T47D (cell line): ENCODE data around the gene GRN.

Experiments
- DNase-seq, 2 experiments: peaks; one replicate each; pipeline versions ENCODE4 v3.0.0 to v3.0.0-alpha.2; 2011 to 2012; ENCODE audit warnings: low read depth in 1 of 2, low spot score in 1 of 2
- JUND ChIP-seq: IDR thresholded peaks from 2 replicates; pipeline ENCODE4 v1.6.1; 2012; ENCODE audit warnings: low read depth
- in situ Hi-C: cut with HindIII; loops from 2 replicates; pipeline ENCODE4 v1.10.0; 2016; ENCODE audit warnings: low sequenced_read_pairs, low pct_unique_long_range_greater_than_20kb

GRN gene

DNA sequence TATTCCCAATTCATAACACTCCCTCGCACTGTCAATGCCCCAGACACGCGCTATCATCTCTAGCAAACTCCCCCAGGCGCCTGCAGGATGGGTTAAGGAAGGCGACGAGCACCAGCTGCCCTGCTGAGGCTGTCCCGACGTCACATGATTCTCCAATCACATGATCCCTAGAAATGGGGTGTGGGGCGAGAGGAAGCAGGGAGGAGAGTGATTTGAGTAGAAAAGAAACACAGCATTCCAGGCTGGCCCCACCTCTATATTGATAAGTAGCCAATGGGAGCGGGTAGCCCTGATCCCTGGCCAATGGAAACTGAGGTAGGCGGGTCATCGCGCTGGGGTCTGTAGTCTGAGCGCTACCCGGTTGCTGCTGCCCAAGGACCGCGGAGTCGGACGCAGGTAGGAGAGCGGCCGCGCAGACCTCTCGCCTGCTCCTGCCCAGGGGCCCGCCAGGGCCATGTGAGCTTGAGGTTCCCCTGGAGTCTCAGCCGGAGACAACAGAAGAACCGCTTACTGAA lies at the start of gene GRN:
GRN (plus strand) TSS at position 364 of the 515 bp plus-strand sequence. CDS start 3,863 bp downstream, outside the sequence.
- peak; percentile 100 for DNase-seq
- TF ChIP-seq JUND: no peak
- in situ Hi-C loops: no loop called here

DNA sequence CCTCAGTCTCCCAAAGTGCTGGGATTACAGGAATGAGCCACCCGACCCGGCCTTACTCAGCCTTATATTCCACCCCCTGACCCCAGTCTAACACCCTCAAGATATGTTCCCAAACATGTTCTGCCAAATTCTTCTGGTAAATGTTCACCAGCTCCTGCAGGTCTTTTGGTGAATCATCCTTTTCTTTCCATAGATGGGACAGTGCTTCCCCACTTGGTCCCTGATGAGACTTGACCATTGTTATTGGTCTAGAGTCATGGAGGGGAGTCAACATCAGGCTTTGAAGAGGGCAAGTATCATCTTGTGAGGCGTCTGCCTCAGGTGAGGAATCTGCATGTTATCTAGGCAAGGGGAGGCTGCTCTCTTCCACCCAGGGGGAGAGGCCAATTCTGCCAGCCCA lies 47.1 kb upstream of the GRN start:
- in situ Hi-C loops: no loop called here
- no peak for DNase-seq
- no peak for TF ChIP-seq JUND

DNA sequence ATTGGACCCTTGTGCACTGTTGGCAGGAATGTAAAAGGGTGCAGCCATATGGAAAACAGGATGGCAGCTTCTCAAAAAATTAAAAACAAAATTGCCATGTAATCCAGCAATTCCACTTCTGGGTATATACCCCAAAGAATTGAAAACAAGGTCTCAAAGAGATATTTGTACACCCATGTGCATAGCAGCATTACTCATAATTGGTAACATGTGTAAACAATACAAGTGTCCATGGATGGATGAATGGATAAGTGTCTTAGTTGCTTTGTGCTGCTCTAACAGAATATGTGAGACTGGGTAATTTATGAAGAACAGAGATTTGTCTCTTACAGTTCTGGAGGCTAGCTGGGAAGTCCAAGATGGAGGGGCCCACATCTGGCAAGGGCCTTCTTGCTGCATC lies 40.5 kb upstream of the GRN start:
- in situ Hi-C loops: no loop called here
- no peak for TF ChIP-seq JUND
- DNase-seq: no peak

DNA sequence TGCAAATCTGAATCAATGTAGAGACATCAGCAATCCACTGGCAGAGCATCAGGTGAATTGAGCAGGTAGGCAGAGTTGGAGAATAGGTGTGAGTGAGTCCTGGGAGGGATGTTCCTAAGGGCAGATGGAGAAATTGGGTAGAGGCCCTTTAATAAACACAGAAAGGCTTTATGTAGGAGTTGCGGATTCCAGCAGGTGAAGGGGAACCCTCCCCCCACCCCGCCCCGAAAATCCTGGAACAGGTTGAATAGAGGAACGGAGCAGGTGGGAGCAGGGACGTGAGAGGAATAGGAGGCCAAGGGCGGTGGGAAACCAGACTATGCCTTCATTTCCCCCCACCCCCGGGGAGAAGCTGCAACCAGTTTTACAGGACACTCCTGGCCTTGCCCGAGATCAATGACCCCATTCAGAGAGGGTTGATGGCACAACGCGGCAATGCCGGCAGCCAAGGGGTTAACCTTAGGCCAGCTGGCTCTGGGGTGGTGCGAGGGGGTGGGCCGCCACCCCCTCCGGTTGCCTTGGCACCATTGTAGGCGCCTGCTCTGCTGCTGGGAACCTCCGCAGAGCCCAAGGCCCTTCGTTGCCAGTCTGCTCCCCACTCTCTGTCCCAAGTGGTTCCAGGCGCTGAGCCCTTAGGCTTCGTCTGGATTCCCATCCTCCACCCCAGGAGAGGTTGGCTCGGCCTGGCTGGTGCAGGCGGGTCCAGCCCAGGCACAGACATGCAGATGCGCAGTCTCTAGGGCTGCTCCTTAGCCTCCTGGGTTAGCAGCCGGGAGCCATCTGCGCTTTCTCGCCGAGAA lies 37.5 kb upstream of the GRN start:
- DNase-seq: peak; percentile 73 to 89
- TF ChIP-seq JUND: no peak
- in situ Hi-C loops: no loop called here

DNA sequence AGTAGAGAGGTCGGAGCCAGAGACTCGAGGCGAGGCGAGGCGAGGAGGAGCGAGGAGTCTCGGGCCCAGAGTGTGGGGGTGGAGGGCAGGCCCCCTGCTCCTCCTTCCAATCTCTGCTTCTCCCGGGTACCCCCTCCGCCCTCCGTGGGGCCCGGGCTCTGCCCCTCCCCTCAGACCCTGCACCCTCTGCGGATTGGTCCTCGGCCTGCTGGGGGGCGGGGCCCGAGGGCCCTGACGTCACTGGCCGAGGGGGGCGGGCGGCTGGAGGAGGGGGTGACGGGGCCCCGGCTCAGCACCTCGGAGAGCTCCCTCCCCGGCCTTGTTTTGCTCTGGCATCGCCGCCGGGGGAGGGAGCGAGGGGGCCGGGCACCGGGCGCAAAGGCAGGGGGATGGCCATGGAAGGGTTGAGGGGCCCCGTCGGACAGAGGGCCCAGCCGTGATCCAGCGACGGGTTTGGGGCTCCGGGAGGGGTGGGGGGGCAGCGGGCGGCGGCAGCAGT lies 36.7 kb upstream of the GRN start, which contains the start of gene RUNDC3A:
RUNDC3A (plus strand) TSS at position 282 of the 499 bp plus-strand sequence. CDS start 232 bp downstream, outside the sequence.
- peak; percentile 92 to 95 for DNase-seq
- in situ Hi-C loops: no loop called here
- no peak for TF ChIP-seq JUND

DNA sequence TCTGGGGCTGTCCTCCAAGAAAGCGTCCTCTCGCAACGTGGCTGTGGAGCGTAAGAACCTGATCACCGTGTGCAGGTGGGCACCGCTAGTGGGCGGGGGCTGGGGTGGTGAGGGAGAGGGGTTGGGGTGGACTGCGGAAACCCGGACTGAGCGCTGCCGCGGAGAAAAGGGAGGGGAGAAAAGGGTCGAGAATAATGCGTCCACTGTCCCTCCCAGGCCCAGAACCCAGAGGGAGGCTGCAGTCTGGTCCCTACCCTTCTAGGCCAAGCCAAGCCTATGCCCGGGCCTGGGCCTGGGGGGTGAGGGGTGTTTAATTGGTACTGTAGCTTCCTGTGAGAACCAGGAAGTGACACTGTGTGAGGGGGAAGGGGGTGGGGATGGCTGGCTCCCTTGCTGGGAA lies 36.2 kb upstream of the GRN start:
- in situ Hi-C loops: no loop called here
- DNase-seq: no peak
- TF ChIP-seq JUND: no peak

DNA sequence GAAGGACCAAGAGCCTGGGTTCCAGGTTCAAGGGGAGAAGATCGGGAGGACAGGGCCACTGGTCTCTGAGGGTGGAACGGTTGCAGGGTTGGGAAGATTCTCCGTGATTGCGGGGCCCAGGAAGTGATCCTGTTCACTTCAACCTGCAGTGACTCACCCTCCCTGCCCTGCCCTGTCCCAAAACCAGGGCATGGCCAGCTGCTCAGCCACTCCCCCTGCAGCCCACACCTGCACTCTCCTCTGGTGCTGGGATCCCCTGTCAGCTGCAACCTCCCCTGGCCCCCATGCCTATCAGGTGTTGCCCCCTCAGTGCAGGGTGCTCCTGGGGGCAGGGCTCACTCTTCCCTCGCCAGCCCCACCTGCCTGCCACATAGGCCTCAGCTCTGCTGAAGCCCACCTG lies 35.6 kb upstream of the GRN start:
- in situ Hi-C loops: no loop called here
- no peak for DNase-seq
- TF ChIP-seq JUND: no peak

DNA sequence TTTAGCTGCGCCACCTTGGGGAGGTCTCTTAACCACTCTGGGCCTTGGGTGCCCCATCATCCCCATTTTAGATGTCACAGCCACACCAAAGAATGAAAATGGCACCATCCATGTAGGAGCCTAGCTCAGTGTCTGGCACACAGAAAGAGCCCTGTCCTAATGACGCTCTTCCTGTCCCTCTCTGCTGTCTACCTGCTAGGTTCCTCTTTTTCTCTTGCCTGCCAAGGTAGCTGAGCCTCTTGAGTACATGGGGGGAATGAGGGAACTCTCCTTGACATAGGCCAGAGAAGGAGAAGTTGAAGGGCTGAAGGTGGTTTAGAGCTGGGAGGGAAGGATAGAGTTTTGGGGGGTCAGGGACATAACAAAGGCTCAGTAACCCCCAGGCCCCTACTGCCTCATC lies 34.9 kb upstream of the GRN start:
- no peak for DNase-seq
- in situ Hi-C loops: no loop called here
- TF ChIP-seq JUND: no peak

DNA sequence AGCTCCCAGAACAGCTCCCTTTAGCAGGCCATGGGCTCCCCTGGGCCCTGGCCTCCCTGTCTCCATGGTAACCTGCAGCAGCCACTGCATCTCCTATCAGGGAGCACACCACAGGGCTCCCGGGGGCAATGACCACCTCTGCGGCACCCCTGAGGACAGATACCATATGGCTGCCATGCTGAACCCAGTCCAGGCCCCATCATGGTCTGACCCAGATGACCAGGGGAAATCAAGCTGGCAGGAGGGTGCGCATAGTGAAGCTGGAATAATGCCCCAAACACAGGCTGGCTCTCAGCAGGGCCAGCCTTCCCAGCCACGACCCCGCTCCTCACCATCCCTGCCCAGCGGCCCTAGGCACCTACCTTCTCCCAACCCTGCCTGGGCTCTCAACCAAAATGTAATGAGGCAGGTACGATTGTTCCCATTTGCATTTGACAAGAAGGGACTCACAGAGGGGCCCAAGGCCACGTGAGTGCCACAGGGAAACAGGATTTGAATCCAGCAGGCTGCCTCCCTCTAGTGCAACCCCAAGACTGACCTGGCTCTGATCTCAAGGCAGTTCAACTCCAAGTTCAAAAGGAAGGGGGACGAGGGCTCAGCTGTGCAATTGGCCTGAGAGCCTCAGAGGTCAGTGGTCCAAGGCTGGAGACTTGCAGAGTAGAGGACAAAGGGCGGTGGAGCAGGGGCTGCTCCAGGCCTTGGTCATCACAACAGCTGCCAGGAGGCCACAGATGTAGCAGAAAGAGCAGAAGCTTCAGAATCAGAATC lies 34.3 kb upstream of the GRN start:
- TF ChIP-seq JUND: no peak
- DNase-seq: no peak
- in situ Hi-C loops: no loop called here

DNA sequence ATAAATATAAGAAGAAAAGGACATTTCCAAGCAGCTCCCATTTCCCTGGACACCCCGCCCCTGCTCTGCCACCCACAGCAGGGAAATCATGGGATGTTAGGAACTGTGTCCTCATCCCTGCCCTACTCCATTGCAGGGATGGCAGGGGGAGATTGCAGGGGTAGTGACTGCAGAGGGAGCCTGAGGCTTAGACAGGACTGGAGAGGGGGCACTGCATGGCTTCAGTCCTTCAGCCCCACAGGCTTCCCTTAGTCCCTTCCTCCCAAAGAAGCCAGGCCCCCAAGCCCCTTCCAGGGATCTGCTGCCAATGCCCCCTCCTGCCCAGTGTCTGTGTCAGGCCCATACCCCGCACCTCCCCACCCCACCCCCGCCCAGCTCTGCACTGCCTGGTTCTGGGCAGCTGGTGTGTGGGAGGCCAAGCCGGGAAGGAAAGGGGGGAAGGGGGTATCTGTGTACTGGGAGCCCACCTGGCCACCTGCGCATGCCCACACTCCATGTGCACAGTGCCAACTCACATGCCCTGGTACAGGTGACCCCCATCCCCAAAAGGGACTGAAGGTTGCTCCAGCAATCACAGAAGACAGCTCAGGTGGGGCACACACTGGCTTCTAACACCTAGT lies 33.4 kb upstream of the GRN start:
- in situ Hi-C loops: no loop called here
- no peak for DNase-seq
- no peak for TF ChIP-seq JUND

DNA sequence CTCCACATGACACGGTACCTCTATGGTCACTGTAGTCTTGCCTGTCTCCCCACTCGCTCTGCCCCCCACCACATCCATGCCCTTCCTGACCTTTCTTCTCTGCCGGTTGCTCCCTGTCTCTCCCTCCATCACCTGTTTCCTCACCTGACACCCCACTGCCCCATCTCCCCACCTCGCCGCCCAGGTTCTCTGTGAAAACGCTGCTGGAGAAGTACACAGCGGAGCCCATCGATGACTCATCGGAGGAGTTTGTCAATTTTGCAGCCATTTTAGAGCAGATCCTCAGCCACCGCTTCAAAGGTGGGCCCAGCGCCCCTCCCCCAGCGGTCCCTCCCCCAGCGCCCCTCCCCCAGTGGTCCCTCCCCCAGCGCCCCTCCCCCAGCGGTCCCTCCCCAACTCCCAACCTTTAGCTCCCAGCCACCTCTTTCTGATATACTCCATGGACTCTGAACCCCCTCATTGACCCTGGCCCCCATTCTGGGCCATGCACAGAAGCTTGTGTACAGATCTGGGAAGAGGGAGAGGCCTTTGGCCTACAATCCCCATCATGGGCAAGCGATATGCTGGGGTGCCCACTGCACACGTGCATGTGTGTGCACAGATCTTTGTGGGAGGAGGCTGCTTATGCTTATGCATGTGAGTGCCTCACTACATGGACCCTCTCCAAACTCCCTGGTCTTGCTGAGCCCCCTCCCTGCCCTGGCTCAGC lies 32.6 kb upstream of the GRN start:
- no peak for TF ChIP-seq JUND
- in situ Hi-C loops: no loop called here
- DNase-seq: no peak

DNA sequence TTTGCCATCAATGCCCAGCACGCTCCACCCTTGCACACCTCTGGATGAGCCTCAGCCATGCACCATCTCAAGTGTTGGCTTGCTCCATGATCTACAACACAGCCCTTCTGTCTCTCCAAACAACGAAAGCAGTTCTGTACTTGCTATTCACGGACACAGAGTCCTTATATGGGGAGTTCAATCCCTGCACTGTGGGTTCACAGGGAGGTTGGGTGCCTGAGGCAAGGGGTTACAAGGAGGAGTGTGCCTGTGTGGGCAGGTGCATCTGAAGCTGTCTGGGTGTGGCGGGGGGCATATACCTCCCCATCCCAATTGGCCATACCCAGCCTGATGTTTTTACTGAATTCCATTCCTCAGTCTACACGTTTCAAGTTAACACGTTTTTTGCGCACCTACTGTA lies 31.1 kb upstream of the GRN start:
- TF ChIP-seq JUND: no peak
- in situ Hi-C loops: no loop called here
- DNase-seq: no peak
